Liver (tissue), 3 donors: ENCODE data around the gene ZDHHC14.

Experiments used
- JUND ChIP-seq, 2 donors: IDR thresholded peaks; 2 replicates each; pipeline ENCODE4 v1.6.1; 2016; ENCODE audit warnings: antibody characterized with exemption in 2 of 2
- MAX ChIP-seq: IDR thresholded peaks from 2 replicates; pipeline ENCODE4 v1.6.1; 2016; ENCODE audit warnings: antibody characterized with exemption
- TAF1 ChIP-seq: conservative IDR thresholded peaks from 2 replicates; pipeline ENCODE4 v1.6.1; 2016; ENCODE audit warnings: antibody characterized with exemption, mild to moderate bottlenecking
- TF ChIP-seq, protein P1 (sequence below): fragments of 150-350 bp; IDR thresholded peaks from 2 replicates; pipeline ENCODE4 v1.5.1; 2017; ENCODE audit warnings: improper control_type of control experiment, low read depth, low read length; ENCODE audit not compliant: missing input control
- donor health status: healthy.
- donor health status: healthy.

DNA sequence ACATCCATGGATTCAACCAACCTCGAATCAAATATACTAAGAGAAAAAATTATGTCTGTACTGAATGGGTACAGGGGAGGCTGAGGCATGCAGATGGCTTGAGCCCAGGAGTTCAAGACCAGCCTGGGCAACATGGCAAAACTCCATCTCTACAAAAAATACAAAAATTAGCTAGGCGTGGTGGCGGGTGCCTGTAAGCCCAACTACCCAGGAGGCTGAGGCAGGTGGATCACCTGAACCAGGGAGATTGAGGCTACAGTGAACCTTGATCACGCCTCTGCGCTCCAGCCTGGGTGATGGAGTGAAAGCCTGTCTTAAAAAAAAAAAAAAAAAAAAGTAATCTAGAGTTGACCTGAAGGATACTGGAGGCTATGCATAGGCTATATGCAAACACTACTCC is 223.0 kb downstream of the ZDHHC14 start:
- TF ChIP-seq TAF1: no peak
- TF ChIP-seq MAX: no peak
- TF ChIP-seq, protein P1, sequence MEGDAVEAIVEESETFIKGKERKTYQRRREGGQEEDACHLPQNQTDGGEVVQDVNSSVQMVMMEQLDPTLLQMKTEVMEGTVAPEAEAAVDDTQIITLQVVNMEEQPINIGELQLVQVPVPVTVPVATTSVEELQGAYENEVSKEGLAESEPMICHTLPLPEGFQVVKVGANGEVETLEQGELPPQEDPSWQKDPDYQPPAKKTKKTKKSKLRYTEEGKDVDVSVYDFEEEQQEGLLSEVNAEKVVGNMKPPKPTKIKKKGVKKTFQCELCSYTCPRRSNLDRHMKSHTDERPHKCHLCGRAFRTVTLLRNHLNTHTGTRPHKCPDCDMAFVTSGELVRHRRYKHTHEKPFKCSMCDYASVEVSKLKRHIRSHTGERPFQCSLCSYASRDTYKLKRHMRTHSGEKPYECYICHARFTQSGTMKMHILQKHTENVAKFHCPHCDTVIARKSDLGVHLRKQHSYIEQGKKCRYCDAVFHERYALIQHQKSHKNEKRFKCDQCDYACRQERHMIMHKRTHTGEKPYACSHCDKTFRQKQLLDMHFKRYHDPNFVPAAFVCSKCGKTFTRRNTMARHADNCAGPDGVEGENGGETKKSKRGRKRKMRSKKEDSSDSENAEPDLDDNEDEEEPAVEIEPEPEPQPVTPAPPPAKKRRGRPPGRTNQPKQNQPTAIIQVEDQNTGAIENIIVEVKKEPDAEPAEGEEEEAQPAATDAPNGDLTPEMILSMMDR: no peak
- no peak for TF ChIP-seq JUND (IDR thresholded peaks at IDR 0.05)
